NCI-H128 (cell line): ENCODE data around the gene ARFGEF2.
"Not testable (repeated sequence)": the region's sequence is repeated elsewhere in the genome, so short reads cannot be mapped to it uniquely, and the experiment has no call there.

Source experiments
- DNase-seq: peaks from one replicate; lab custom pipeline; 2025; ENCODE audit not compliant: unreplicated experiment; lab: John Stamatoyannopoulos, UW

The ARFGEF2 gene

DNA sequence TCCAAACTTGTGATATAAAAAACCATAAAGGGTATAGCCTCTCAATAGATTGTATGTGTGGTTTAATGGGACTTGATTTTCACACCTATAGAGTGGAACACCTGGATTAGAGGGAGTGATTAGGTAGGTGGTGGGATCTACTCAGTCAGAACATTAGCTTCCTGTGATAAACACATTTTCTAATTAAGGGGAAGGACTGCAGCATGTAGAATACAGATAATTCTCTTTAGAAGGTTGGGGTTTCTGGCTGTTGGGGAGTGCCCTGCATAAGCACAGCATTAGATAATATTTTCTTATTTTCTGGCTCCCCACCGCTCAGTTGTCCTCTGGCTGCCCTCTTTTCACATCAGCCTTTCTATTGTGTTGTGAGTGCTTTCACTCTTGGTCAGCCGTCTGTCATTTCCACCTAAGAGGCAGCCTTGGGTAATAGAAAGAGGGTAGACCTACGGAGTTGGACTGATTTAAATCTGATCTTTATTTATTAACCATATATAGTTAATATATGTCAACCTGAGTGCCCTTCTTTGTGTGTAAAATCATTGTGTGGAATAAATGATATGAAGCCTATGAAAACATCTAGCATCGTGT lies 132.6 kb downstream of the ARFGEF2 start:
- no peak for DNase-seq

DNA sequence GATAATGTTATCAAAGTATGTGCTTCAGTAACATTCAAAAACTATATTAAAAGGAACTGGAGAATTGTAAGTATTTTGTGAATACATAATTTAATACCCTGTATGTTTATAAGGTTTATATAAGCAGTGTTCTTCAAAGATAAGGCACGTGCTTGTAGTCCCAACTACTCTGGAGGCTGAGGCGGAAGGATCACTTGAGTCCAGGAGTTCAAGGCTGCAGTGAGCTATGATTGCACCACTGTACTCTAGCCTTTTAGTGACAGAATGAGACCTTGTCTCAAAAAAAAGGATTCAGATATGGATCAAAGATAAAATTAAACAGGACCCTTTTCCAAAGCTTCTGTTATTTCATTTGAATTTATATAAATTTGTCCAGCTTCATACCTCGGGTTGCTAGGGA lies 141.8 kb downstream of the ARFGEF2 start:
- DNase-seq = no peak

DNA sequence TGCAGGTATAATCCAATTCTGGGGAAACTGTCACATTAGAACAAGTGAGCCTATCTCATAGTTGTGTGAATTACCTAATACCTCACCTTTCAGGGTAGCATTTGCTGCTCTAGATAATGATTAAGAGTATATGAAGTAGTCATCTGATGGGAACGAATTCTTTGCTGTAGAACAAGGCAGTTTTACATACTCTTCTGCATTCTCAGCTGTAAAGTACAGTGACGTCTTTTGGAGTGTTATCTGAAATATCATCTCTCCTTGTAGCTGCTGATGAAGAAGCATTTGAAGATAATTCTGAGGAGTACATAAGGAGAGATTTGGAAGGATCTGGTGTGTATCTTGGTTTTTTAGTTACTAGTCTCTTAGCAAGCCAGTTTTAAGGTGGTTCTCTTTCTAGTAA lies 153.0 kb downstream of the ARFGEF2 start:
- DNase-seq = no peak

DNA sequence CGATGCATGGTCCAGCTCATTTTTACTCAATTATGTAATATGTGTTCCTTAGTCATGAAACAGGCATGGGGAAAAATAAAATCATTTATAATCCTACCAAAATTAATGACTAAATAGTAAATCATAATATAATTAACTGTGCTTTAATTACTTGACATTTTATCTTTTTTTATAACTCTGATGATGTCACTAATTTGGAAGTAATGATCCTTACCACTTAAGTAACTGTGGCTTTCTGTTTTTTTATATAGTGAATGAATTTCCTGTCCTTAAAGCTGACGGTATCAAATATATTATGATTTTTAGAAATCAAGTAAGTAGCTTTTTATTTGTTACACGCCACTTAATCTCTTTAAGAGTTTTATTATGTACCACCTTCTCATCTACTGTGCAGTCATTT lies 156.8 kb downstream of the ARFGEF2 start:
- no peak for DNase-seq

DNA sequence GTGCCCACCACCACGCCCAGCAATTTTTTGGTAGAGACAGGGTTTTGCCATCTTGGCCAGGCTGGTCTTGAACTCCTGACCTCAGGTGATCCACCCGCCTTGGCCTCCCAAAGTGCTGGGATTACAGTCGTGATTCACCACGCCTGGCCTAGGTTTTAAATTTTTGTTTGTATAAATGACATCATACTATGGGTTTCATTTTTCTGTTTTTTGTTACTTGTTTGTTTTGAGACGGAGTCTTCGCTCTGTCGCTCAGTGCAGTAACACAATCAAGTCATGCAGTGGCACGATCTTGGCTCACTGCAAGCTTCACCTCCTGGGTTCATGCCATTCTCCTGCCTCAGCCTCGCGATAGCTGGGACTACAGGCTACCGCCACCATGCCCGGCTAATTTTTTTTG lies 160.8 kb downstream of the ARFGEF2 start:
- not testable (repeated sequence) for DNase-seq
